GM21390 (cell line): ENCODE measurements around the gene RRAS.
A peak's percentile ranks its signal among the peaks of the same experiment; 100 is the strongest.

ENCODE experiments used
- ATAC-seq: cut with Tn5 transposase; IDR thresholded peaks from one replicate; pipeline ENCODE4 v1.9.1; 2021; ENCODE audit not compliant: unreplicated experiment

The RRAS gene

DNA sequence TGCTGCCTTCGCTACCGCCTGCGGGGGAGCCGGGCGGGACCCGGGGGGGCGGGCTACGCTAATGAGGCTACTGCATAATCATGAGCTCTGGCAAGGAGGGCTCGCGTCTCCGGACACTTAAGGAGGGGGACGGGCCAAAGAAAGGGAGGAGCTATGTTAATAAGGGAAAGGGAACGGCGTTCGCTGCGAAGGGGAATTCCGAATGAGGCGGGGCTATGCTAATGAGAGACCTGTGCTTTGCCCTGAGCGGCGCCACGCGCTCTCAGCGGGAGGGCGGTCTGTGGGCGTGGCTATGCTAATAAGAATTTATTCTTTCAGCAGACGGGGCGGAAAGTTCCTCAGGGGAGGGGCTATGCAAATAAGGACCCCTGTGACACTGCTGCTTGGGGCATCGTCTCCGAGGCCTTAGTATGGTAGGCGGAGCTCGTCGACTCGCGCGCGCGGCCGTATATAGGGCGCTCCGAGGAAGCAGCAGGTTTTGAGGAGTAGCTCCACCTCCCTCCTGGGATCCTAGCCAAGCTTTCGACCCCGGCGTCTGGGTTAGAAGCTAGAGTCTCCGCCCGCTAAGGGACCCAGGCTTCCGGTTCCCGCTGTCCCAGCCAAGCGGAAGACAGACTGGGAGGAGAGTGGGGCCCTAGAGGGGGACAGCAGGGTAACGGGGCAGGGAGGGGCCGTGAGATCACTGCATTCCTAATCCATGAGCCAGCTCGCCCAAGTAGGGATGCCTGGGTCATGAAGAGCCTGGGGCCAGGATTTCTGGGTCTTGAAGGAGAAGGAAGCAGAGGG, at the start of gene RRAS:
Gene RRAS, minus strand, starts transcription at position 31 of the 786 bp plus-strand sequence. CDS start 45 bp downstream, outside the sequence.
- peak; percentile 54 for ATAC-seq

- no peak for ATAC-seq
Measured at GRCh38 chr19:49689133-49690078, 49.5 kb upstream of the RRAS start, which contains the start of gene ADM5. ADM5 (plus strand) TSS chr19:49689594; CDS start chr19:49689838, 244 bp downstream.

DNA sequence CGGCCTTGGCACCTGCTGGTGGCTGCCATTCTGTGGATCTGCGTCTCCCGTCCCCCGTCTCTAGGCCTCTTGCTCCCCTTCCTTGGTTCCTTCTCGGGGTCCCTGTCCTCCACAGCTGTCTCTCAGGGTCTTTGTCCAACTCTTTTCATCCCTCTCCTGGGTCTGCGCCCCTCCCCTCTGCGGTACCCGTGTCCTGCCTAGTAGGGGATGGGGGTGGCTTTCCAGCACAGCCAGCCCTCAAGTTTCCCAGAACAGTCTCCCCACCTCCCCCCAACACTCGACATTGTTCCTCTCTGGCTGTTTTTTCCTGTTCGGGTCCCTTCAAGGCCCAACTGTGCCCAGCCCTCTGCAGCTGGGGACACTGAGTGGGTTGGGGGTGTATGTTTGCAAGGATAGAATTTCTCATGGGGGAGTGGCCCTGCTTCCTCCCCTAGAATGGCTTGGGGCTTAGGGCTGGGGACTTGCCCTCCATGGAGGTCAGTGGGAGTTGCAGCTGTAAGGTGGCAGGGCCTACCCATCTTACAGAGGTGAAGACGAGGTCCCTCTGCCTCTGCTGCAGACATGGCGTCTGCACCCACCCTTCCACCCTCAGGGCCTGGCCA, 48.7 kb upstream of the RRAS start:
- ATAC-seq, result no peak

- ATAC-seq, result no peak
Measured at GRCh38 chr19:49687566-49688316, 47.8 kb upstream of the RRAS start.

DNA sequence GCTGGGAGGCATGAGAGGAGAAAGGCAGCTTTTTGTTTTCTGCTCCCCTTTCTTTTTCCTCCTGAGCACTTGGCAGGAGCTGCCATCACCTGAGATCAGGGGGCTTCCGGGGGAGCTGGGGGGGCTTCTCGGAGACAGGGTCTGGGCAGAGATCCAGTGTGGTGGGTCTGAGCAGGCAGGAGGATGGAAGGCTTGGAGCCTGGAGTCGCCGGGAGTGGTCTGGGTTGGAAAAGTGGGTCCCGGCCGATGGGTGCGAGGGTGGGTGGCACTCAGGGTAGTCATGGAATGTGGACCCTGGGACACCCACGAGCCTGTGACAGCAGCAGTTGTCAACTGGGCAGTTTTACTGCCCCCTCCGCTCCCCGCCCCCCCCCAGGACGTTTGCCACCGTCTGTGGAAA, 47.2 kb upstream of the RRAS start:
- no peak for ATAC-seq

- ATAC-seq, result no peak
Measured at GRCh38 chr19:49686503-49687088, 46.7 kb upstream of the RRAS start.

DNA sequence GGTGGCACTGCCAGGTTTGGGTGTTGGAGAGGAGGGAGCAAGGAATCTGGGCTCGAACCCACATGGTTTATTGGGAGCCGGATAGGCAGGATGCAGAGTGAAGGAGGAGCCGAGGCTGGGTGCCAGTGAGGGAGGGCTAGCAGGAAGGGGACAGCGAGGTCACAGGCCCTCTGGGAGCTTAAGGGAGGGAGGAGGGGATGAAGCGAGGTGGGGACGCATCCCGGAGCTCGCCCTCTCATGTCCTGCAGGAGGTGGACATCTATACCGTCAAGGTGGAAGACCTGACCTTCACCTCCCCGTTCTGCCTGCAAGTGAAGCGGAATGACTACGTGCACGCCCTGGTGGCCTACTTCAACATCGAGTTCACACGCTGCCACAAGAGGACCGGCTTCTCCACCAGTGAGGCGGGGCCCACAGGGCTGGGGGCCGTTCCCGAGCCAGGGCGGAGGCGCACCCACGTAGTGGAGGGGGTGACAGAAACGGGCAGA, 45.9 kb upstream of the RRAS start:
- ATAC-seq, result no peak

DNA sequence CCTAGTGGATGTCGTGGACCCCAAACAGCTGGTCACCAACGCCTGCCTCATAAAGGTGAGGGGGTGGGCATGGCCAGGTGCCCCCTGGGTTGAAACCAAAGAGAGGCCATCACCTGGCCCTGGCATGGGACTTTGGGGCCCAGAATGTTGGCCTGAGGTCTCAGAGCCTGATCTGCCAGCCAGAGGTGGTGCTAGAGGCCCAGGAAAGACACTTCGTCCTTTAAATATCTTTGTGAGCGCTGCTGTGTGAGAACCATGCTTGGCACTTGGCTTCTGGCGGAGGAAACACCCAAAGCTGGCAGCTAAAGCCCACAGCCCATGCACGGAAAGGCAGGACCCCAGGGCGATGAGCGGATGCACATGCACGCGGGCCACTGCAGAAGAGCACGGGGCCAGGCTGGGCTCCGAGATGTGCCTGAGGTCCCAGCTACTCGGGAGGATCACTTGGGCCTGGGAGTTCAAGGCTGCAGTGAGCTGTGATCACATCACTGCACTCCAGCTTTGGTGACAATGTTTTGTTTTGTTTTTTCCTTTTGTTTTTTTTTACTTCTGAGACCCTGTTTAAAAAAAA, 45.1 kb upstream of the RRAS start:
- no peak for ATAC-seq

GRCh38 chr19:49684251-49684982, 44.5 kb upstream of the RRAS start:
- ATAC-seq, result no peak

- ATAC-seq, result no peak
Measured at GRCh38 chr19:49683814-49684250, 43.9 kb upstream of the RRAS start.

DNA sequence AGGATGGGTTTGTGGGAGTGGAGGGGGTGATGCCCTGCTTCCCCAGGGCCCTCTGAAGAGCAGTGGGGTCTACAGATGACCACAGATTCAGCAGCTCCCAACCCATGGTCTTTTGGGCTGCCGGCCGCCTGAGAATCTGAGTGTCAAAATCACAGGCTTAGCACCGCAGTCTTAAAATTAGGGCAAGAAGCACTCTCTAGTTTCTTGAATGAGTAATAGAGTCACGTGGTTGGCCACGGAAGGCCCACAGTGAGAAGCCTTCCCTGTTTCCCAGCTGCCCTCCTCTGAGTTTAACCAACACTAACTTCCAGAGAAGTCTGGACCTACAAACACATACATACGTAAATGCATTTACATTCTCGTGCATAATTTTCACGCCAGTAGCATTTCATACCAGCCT, 42.3 kb upstream of the RRAS start:
- ATAC-seq, result no peak

- no peak for ATAC-seq
Measured at GRCh38 chr19:49681830-49682229, 41.9 kb upstream of the RRAS start.

DNA sequence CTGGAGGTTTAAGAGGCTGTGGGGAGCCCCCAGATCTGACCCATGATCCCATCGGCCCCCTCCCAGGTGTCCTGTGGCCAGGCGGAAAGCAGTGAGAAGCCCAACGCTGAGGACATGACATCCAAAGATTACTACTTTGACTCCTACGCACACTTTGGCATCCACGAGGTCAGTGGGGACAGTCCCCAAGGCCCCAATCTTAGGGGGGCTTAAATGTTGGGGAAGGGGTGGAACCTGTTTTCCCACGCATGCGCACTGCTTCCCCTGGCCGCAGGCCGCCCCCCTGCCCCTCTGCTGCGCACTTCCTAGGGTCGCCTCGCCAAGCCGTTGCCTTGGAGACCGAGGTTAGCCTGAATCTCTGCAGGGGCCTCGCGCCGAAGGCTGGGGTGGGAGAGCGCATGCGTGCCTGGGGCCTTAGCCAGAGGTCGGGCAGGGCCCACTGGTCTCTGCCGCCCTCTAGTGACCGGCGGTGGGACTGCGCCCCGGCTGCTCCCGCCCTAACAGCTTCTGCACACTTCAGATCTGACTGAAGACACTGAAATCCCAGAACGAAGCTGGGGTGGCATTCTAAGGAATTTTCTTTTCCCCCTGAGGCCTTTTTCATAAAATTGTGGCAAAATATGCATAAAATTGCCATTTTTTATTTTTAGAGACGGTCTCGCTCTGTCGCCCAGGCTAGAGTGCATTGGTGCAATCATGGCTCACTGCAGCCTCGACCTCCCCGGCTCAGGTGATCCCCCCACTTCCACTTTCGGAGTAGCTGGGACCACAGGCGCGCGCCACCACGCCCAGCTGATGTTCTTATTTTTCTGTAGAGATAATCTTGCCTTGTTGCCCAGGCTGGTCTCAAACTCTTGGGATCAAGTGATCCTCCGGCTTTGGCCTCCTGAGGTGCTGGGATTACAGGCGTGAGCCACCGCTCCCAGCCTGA, 40.7 kb upstream of the RRAS start:
- ATAC-seq, result no peak

- no peak for ATAC-seq
Measured at GRCh38 chr19:49679771-49680413, 39.9 kb upstream of the RRAS start.

GRCh38 chr19:49678985-49679770, 39.2 kb upstream of the RRAS start:
- ATAC-seq, result no peak

DNA sequence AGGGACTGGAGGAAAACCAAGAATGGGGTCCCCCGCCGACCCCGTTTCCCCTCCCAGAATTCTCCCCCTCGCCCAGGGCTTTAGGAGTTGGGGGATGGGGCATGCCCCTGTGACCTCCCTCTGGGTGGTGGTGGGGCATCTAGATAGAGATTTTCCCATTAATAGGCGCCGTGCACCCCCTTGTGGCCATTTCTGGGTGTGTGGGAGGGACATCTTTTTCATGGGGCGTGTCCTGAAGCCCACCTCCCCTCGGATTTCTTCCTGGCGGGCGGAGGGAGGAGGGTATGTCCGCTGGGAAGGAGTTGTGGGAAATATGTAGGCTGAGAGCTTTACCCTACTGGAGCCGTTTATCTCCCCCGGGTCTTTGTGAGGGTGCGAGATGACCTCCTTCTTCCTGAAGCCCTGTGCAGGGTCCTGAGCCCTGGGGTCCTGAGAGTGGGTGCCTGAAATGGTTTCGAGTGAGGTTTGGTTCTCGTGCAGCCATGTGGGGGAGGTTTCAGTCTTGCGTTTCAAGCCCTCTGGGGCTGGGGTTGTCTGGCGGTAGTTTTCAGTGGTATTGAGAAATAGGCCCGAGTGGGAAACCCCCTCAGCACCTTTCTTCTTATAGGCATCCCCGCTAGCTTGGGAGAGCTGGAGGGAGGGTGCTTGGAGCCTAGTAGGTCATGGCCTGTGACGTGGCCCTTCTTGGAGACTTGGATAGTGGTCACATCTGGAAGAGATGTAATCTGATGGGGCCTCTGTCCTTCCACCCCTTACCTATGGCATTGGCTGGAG, 38.1 kb upstream of the RRAS start:
- no peak for ATAC-seq
